ENCODE measurements around the gene GABARAPL1.

Gene GABARAPL1

DNA sequence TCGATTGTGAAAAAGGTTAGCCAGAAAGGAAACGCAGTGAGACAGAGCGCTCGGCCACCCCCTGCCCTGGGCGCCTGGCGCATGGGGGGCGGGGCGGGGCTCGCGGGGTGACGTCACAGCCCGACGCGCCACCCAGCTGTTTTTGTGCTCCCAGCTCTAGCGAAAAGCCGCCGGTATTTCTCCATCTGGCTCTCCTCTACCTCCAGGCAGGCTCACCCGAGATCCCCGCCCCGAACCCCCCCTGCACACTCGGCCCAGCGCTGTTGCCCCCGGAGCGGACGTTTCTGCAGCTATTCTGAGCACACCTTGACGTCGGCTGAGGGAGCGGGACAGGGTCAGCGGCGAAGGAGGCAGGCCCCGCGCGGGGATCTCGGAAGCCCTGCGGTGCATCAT, at the start of gene GABARAPL1:
GABARAPL1 (plus strand) TSS at position 139 of the 393 bp plus-strand sequence; CDS start at position 392, 253 bp downstream.
- TF ChIP-seq, protein P1, sequence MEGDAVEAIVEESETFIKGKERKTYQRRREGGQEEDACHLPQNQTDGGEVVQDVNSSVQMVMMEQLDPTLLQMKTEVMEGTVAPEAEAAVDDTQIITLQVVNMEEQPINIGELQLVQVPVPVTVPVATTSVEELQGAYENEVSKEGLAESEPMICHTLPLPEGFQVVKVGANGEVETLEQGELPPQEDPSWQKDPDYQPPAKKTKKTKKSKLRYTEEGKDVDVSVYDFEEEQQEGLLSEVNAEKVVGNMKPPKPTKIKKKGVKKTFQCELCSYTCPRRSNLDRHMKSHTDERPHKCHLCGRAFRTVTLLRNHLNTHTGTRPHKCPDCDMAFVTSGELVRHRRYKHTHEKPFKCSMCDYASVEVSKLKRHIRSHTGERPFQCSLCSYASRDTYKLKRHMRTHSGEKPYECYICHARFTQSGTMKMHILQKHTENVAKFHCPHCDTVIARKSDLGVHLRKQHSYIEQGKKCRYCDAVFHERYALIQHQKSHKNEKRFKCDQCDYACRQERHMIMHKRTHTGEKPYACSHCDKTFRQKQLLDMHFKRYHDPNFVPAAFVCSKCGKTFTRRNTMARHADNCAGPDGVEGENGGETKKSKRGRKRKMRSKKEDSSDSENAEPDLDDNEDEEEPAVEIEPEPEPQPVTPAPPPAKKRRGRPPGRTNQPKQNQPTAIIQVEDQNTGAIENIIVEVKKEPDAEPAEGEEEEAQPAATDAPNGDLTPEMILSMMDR (IDR thresholded peaks at IDR 0.05; ENCODE audit: low read depth, low read length), result no peak

DNA sequence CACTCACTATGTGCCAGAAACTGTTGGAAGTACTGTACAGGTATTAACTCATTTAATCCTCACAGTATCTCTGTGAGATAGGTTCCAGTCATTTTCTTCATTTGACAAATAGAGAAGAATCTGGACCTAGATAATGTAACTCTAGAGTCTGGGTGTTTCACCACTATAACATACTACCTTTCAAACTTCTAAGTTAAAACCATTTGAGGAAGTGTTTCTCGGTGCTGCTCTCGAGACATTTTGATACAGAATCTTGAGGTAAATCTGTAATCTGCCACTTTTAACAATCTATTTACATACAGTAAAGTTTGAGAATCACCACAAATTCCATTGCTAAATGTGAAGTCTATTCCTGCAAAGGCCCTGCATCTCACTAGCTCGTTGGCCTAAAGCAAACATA, 49.6 kb upstream of the GABARAPL1 start:
- no peak overlapping the region for H3K4me3 ChIP-seq (replicated peaks in 1 of 2; ENCODE audit: low read depth in 2 of 2, low read length in 2 of 2)
- TF ChIP-seq, protein P1 (IDR thresholded peaks at IDR 0.05; ENCODE audit: low read depth, low read length), result no peak
- DNase-seq (ENCODE audit: low read depth in 2 of 2), result no peak

More for the DNA sequence above, at the start of gene GABARAPL1:
- peak within 1 kb of the TSS; percentile 90 to 92 for H3K4me3 ChIP-seq (replicated peaks in 1 of 2; ENCODE audit: low read depth in 2 of 2, low read length in 2 of 2)
- peak; percentile 89 to 94 for DNase-seq (ENCODE audit: low read depth in 2 of 2)

DNA sequence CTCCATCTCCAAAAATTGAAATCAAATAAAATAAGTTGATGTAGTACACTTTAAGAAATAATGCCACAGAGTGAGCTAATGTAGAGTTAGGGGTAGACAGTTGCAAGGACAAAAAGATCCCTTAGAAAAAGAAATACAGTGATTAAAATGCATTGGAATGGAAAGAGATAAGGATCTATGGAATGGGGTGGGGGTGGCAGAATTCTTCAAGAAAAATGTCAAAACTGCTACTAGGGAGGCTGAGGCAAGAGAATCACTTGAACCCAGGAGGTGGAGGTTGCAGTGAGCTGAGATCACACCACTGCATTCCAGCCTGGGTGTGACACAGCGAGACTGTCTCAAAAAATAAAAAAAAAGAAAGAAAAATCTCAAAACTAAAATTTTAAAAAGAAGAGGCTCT, 47.3 kb upstream of the GABARAPL1 start:
- TF ChIP-seq, protein P1 (IDR thresholded peaks at IDR 0.05; ENCODE audit: low read depth, low read length), result no peak
- H3K4me3 ChIP-seq (replicated peaks in 1 of 2; ENCODE audit: low read depth in 2 of 2, low read length in 2 of 2), result no peak overlapping the region
- DNase-seq (ENCODE audit: low read depth in 2 of 2), result no peak

DNA sequence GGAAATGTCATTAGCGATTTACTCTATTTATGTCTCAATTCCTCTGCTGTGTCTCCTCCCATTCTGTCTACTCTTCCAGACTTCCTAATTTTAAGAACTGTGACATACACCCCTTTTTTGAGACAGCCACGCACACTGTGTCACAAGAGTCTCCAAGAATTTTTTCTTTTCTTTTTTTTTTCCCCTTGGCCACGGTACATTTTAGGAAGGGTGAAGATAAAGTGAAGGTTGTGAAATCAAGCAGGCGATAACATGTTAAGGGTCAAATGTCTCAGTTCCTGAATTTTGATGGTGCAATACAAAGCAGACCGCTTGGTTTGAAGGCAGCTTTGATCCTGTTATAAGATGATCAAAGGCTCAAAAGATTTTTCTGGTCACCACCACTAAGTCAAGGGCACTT, 45.1 kb upstream of the GABARAPL1 start:
- TF ChIP-seq, protein P1 (IDR thresholded peaks at IDR 0.05; ENCODE audit: low read depth, low read length), result no peak
- H3K4me3 ChIP-seq (replicated peaks in 1 of 2; ENCODE audit: low read depth in 2 of 2, low read length in 2 of 2), result no peak overlapping the region
- DNase-seq (ENCODE audit: low read depth in 2 of 2), result no peak

DNA sequence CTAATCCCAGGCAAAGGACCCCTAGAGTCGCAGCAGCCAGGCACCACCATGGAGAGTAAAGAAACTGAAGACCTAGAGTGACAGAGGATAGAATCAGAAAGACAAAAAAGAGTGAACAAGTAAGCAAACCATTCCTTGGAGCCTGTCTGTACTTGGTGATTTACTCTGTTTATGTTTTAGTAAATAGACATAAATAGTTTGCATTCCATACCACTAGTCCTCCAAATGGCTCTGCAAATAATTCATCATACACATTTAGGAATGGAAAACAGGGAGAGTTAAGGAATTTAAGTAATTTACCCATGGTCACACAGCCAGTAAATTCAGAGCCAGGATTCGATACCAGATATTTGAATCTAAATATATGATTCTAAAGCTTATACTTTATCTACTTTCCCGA, 43.6 kb upstream of the GABARAPL1 start:
- TF ChIP-seq, protein P1 (IDR thresholded peaks at IDR 0.05; ENCODE audit: low read depth, low read length), result no peak
- DNase-seq (ENCODE audit: low read depth in 2 of 2), result peak in 1 of 2 donors; percentile 7
- H3K4me3 ChIP-seq (replicated peaks in 1 of 2; ENCODE audit: low read depth in 2 of 2, low read length in 2 of 2), result no peak overlapping the region

DNA sequence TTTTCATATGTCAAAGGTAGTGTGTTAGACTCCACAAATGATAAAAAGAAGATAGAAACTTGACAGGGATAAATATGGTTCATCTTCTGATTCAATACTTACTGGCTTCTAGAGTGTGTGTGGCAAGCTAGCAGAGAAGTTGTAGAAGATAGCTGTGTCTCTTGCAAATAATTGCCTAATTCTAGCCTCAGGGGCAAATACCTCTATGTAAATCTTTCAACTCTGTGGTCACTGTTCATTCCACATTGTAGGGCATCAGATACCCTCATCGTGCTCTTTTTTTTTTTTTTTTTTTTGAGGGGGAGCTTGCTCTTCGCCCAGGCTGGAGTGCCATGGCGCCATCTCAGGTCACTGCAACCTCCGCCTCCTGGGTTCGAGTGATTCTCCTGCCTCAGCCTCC, 42.5 kb upstream of the GABARAPL1 start:
- no peak overlapping the region for H3K4me3 ChIP-seq (replicated peaks in 1 of 2; ENCODE audit: low read depth in 2 of 2, low read length in 2 of 2)
- TF ChIP-seq, protein P1 (IDR thresholded peaks at IDR 0.05; ENCODE audit: low read depth, low read length), result no peak
- no peak for DNase-seq (ENCODE audit: low read depth in 2 of 2)

Measured in cardiac fibroblast (primary cell).